ENCODE results near the gene PLPP3.

Gene PLPP3

GRCh38 chr1:56493826-56494225, 85.5 kb downstream of the PLPP3 start:
- no peak for DNase-seq

- DNase-seq, result no peak
Measured at GRCh38 chr1:56491441-56491840, 87.9 kb downstream of the PLPP3 start.

GRCh38 chr1:56490619-56491018, 88.7 kb downstream of the PLPP3 start:
- no peak for DNase-seq

- DNase-seq, result no peak
Measured at GRCh38 chr1:56489695-56490094, 89.7 kb downstream of the PLPP3 start.

GRCh38 chr1:56484695-56485094, 94.7 kb downstream of the PLPP3 start:
- no peak for DNase-seq

- no peak for DNase-seq
Measured at GRCh38 chr1:56483104-56483503, 96.3 kb downstream of the PLPP3 start.

GRCh38 chr1:56482486-56482885, 96.9 kb downstream of the PLPP3 start:
- DNase-seq, result no peak

- no peak for DNase-seq
Measured at GRCh38 chr1:56481140-56481694, 98.1 kb downstream of the PLPP3 start.

GRCh38 chr1:56478734-56479133, 100.6 kb downstream of the PLPP3 start:
- DNase-seq, result no peak

GRCh38 chr1:56477164-56478111, 101.9 kb downstream of the PLPP3 start:
- DNase-seq, result no peak

GRCh38 chr1:56473582-56474270, 105.6 kb downstream of the PLPP3 start:
- DNase-seq, result no peak

GRCh38 chr1:56472860-56473259, 106.5 kb downstream of the PLPP3 start:
- DNase-seq, result no peak

- DNase-seq, result no peak
Measured at GRCh38 chr1:56469640-56470371, 109.6 kb downstream of the PLPP3 start.

GRCh38 chr1:56468518-56468917, 110.8 kb downstream of the PLPP3 start:
- no peak for DNase-seq

- no peak for DNase-seq
Measured at GRCh38 chr1:56466538-56466937, 112.8 kb downstream of the PLPP3 start.

GRCh38 chr1:56464294-56464693, 115.1 kb downstream of the PLPP3 start:
- DNase-seq, result no peak

GRCh38 chr1:56463376-56463775, 116.0 kb downstream of the PLPP3 start:
- no peak for DNase-seq

GRCh38 chr1:56462209-56462608, 117.2 kb downstream of the PLPP3 start:
- no peak for DNase-seq

GRCh38 chr1:56461158-56462127, 117.9 kb downstream of the PLPP3 start:
- DNase-seq, result no peak

GRCh38 chr1:56459260-56459659, 120.1 kb downstream of the PLPP3 start:
- DNase-seq, result no peak

- DNase-seq, result no peak
Measured at GRCh38 chr1:56457756-56458375, 121.5 kb downstream of the PLPP3 start.
